Large intestine (tissue), 3 donors: ENCODE data around the gene CCNQ. TPM values are rescaled to one million over a fixed set of nuclear protein-coding genes. Genes with fewer than 3 reads are reported as not detected.
A peak's percentile ranks its signal among the peaks of the same experiment; 100 is the strongest.

ENCODE experiments used
- DNase-seq, 2 donors: peaks; one replicate each; pipeline versions ENCODE4 v3.0.0 to v3.0.0-alpha.2; 2013
- H3K27ac ChIP-seq: one replicate; pipeline ENCODE4 v1.5.1; 2013; ENCODE audit warnings: low read length
- H3K27me3 ChIP-seq: 2 replicates; pipeline ENCODE4 v1.6.1; 2013; ENCODE audit warnings: low read length; ENCODE audit not compliant: control insufficient read depth, insufficient read depth
- H3K36me3 ChIP-seq: 2 replicates; pipeline ENCODE4 v1.6.1; 2013; ENCODE audit warnings: low read length; ENCODE audit not compliant: control insufficient read depth, insufficient read depth
- H3K4me1 ChIP-seq: one replicate; pipeline ENCODE4 v1.6.1; 2013; ENCODE audit warnings: low read length; ENCODE audit not compliant: control insufficient read depth, insufficient read depth
- H3K4me3 ChIP-seq: one replicate; pipeline ENCODE4 v1.5.1; 2013; ENCODE audit warnings: low read length
- H3K9me3 ChIP-seq: one replicate; pipeline ENCODE4 v1.6.1; 2013; ENCODE audit warnings: mild to moderate bottlenecking, low read depth, low read length, moderate library complexity; ENCODE audit not compliant: control insufficient read depth
- WGBS: methylation state at CpG from one replicate; pipeline ENCODE4 v1.1.5; 2013; ENCODE audit warnings: low lambda C conversion rate; ENCODE audit not compliant: insufficient coverage; 5-methylcytosine and 5-hydroxymethylcytosine counted together
- polyA plus RNA-seq: library from polyadenylated mRNA; unstranded; fragments of 120-200 nt; gene quantifications from one replicate; pipeline ENCODE4 v1.2.1, GENCODE V29; 2013

The CCNQ gene
- polyA plus RNA-seq, 1 donor, result 15.9 TPM

DNA sequence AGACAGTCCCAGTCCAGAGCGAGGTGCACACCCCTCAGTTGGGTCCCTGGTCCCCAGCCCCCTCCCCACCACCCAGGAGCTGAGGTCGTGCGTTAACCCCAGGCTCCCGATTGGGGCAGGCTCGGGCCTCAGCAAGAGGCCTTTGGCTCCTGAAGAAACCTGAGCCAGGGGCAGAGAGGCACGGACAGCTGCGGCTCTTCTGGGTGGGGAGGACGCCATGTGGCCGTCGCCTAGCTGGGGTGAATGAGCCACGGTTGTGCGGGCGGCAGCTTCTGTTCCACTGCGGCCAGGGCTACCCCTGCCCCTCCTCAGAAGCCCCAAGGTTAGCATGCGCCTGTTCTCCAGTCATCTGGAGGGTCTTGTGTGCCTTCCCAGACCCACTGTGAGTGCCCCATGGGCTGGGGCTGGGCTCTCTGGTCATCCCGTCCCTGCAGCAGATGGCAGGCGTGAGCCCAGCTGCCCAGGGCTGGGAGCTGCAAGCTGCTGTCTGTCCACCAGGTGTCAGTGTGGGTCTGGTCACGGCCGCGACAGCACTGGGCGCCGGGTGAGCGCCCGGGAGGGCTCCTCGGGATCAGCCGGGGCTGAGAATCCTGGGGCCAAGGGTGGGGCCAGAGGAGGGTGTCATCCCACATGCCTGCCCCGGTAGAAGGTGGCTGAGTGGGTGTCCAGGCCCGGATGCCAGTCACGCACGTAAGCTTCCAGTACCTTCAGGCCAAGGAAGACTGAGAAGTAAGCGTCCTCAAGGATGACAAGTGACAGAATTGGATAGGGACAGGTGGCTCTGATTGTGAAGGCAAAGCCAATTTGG lies 59.6 kb downstream of the CCNQ start:
- H3K9me3 ChIP-seq, result no peaks in the 10 kb centered on the region
- H3K27ac ChIP-seq, result no peak overlapping the region
- no peak overlapping the region for H3K4me3 ChIP-seq
- H3K36me3 ChIP-seq, result no peaks in the 10 kb centered on the region
- WGBS, result no CpG with 5 or more reads among the region's 31 CpGs
- no peaks in the 10 kb centered on the region for H3K27me3 ChIP-seq
- peaks cover 13% of the 10 kb centered on the region for H3K4me1 ChIP-seq
- DNase-seq, result peak; percentile 50 to 57

- Histone ChIP-seq H3K27ac (no peak overlapping the region), H3K4me3 (no peak overlapping the region), H3K9me3 (no peaks in the 10 kb centered on the region), H3K36me3 (no peaks in the 10 kb centered on the region), H3K27me3 (no peaks in the 10 kb centered on the region), H3K4me1 (peaks cover 5% of the 10 kb centered on the region)
- peak in 1 of 2 donors; percentile 11 for DNase-seq
- no CpG with 5 or more reads among the region's 17 CpGs for WGBS
These were observed 60.5 kb downstream of the CCNQ start for GRCh38 chrX:153538424-153538823.

Other genes with a start within 250 kb of the CCNQ start
- gene PNMA6E, start 197.8 kb downstream of the CCNQ start, polyA plus RNA-seq, result not detected
- gene ZFP92, start 187.7 kb downstream of the CCNQ start, polyA plus RNA-seq, result 5.0 TPM
- gene TREX2, start 153.1 kb downstream of the CCNQ start, polyA plus RNA-seq, result 0.30 TPM
- gene HAUS7, start 128.6 kb downstream of the CCNQ start, polyA plus RNA-seq, result 25.0 TPM
- gene BGN, start 104.2 kb downstream of the CCNQ start, polyA plus RNA-seq, result 17.2 TPM
- gene ATP2B3, start 81.5 kb downstream of the CCNQ start, polyA plus RNA-seq, result 1.6 TPM
- gene DUSP9, start 48.1 kb upstream of the CCNQ start, polyA plus RNA-seq, result 0.78 TPM
- gene PNCK, start 74.7 kb upstream of the CCNQ start, polyA plus RNA-seq, result 128 TPM
- gene SLC6A8, start 88.8 kb upstream of the CCNQ start, polyA plus RNA-seq, result 139 TPM
- 198 TPM for gene BCAP31, start 125.2 kb upstream of the CCNQ start, polyA plus RNA-seq
- gene ABCD1, start 125.7 kb upstream of the CCNQ start, polyA plus RNA-seq, result 13.4 TPM
- 5.0 TPM for gene PLXNB3, start 165.1 kb upstream of the CCNQ start, polyA plus RNA-seq
- 1.8 TPM for gene SRPK3, start 181.9 kb upstream of the CCNQ start, polyA plus RNA-seq
- gene IDH3G, start 195.2 kb upstream of the CCNQ start, polyA plus RNA-seq, result 58.7 TPM
- gene SSR4, start 195.5 kb upstream of the CCNQ start, polyA plus RNA-seq, result 240 TPM
- gene PDZD4, start 231.4 kb upstream of the CCNQ start, polyA plus RNA-seq, result 10.5 TPM